Mesothelial cell of epicardium (in vitro differentiated cells): Measurements from ENCODE around the gene FIBCD1. TPM values are rescaled to one million over a fixed set of nuclear protein-coding genes. Genes with fewer than 3 reads are reported as not detected.

Experiments
- DNase-seq, 2 experiments: peaks; one replicate each; pipeline ENCODE4 v3.0.0; 2021; ENCODE audit warnings: low spot score in 2 of 2; ENCODE audit not compliant: unreplicated experiment in 2 of 2
- H3K27ac Mint-ChIP-seq: 2 replicates; pipeline ENCODE4 v1.8.0; 2021; ENCODE audit warnings: mixed read lengths
- H3K27me3 Mint-ChIP-seq: 2 replicates; pipeline ENCODE4 v1.8.0; 2021; ENCODE audit warnings: low read depth, mixed read lengths
- H3K36me3 Mint-ChIP-seq: 2 replicates; pipeline ENCODE4 v1.8.0; 2021; ENCODE audit warnings: mixed read lengths
- H3K4me1 Mint-ChIP-seq: 2 replicates; pipeline ENCODE4 v1.8.0; 2021; ENCODE audit warnings: mixed read lengths
- H3K4me3 Mint-ChIP-seq: 2 replicates; pipeline ENCODE4 v1.8.0; 2021; ENCODE audit warnings: mild to moderate bottlenecking, moderate library complexity, mixed read lengths
- H3K9me3 Mint-ChIP-seq: 2 replicates; pipeline ENCODE4 v1.8.0; 2021; ENCODE audit warnings: mixed read lengths
- total RNA-seq: library from RNA; stranded (reverse); gene quantifications from 3 replicates; pipeline ENCODE4 v1.2.1, GENCODE V29; 2021
- TF ChIP-seq, protein P1 (sequence below): fragments of 200-600 bp; sonication (generic); IDR thresholded peaks from one replicate; pipeline ENCODE4 v1.5.0; 2021; ENCODE audit warnings: antibody characterized with exemption; ENCODE audit not compliant: unreplicated experiment

The FIBCD1 gene
- total RNA-seq, 1 donor from 2014 or later, result 2.2 TPM

DNA sequence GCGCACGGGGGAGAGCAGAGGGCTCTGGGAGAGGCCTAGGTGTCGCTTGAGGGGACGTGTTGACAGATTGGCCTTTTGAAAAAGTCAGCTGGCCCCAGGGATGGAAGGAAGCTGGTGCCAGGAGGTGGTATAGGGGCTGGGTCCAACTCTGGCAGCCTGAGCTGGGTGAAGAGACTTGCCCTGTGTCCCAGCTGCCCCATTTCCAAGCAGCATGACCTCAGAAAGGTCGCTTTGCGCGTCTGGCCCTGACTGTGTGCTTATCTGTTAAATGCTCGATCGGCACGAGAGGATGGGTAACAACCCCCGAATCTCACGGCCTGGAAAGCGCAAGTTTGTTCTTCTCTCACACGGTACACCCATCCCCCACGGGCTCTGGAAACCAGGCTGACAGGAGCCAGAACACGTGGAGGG lies 38.8 kb upstream of the FIBCD1 start:
- H3K4me3 Mint-ChIP-seq, result no peak overlapping the region
- TF ChIP-seq, protein P1, sequence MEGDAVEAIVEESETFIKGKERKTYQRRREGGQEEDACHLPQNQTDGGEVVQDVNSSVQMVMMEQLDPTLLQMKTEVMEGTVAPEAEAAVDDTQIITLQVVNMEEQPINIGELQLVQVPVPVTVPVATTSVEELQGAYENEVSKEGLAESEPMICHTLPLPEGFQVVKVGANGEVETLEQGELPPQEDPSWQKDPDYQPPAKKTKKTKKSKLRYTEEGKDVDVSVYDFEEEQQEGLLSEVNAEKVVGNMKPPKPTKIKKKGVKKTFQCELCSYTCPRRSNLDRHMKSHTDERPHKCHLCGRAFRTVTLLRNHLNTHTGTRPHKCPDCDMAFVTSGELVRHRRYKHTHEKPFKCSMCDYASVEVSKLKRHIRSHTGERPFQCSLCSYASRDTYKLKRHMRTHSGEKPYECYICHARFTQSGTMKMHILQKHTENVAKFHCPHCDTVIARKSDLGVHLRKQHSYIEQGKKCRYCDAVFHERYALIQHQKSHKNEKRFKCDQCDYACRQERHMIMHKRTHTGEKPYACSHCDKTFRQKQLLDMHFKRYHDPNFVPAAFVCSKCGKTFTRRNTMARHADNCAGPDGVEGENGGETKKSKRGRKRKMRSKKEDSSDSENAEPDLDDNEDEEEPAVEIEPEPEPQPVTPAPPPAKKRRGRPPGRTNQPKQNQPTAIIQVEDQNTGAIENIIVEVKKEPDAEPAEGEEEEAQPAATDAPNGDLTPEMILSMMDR, result no peak
- H3K9me3 Mint-ChIP-seq, result no peaks in the 10 kb centered on the region
- H3K27me3 Mint-ChIP-seq, result peaks cover 13% of the 10 kb centered on the region
- H3K27ac Mint-ChIP-seq, result no peak overlapping the region
- no peak for DNase-seq
- no peaks in the 10 kb centered on the region for H3K36me3 Mint-ChIP-seq
- H3K4me1 Mint-ChIP-seq, result no peaks in the 10 kb centered on the region

DNA sequence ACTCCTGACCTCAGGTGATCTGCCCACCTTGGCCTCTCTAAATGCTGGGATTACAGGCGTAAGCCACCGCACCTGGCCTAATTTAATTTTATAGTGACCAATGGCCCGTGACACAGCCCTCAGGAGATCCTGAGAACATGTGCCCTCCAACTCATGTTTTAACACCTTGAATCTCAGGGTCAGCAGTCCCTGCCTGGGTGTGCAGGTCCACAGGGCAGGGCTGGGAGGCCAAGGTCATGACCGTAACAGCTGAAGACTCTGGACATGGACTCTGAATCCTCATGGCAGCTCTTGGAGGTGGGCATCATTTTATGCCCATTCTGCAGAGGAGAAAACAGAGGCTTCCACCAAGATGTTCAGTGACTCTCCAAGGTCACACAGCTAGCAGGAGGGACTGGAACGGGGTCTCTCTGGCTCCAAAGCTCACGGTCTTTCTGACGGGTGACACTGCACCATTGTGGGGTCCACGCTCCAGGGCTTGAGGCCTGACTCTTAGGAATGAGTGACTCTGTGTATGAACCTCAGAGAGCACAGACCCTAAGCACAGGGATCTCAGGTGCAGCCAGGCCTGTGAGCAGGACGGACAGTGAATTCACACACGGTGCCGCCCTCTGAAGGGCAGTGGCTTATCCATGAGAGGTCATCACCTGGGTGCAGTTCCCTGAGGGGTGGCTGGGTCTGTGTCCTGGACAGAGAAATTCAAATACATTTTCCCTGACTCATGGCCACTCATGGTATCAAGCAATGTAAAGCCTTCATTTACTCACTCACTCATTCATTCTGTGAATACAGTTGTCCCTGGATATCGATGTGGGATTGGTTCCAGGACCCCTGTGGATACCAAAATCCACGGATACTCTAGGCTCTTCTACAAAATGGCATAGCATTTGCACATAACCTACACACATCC lies 37.1 kb upstream of the FIBCD1 start:
- Mint-ChIP-seq H3K27me3 (peaks cover 15% of the 10 kb centered on the region), H3K9me3 (no peaks in the 10 kb centered on the region), H3K4me3 (no peak overlapping the region), H3K27ac (no peak overlapping the region), H3K4me1 (no peaks in the 10 kb centered on the region), H3K36me3 (no peaks in the 10 kb centered on the region)
- TF ChIP-seq, protein P1, result no peak
- DNase-seq, result no peak

GRCh38 chr9:130975156-130975555 lies 36.1 kb upstream of the FIBCD1 start:
- TF ChIP-seq, protein P1, result no peak
- Mint-ChIP-seq H3K27me3 (peaks cover 15% of the 10 kb centered on the region), H3K4me1 (no peaks in the 10 kb centered on the region), H3K4me3 (no peak overlapping the region), H3K36me3 (no peaks in the 10 kb centered on the region), H3K27ac (no peak overlapping the region), H3K9me3 (no peaks in the 10 kb centered on the region)
- DNase-seq, result no peak

DNA sequence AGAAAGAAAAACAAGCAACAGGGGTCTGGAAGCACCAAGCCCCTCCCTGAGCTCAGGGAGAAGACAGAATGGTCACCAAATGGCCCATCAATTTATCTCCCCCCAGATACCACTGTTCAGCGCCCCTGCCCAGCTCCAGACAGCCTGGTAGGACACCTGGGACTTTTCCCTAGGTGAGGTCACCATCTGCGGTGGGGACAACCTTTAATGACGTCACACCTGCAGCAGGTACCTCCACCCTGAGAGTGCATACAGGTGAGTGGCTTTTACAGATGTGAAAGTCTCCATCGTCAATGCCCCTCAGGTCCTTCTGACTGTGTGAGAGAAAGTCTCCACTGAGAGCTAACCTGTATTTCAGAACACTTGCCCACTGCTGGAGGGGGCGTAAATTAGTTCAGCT lies 35.6 kb upstream of the FIBCD1 start:
- Mint-ChIP-seq H3K27ac (no peak overlapping the region), H3K9me3 (no peaks in the 10 kb centered on the region), H3K4me3 (no peak overlapping the region), H3K27me3 (peaks cover 15% of the 10 kb centered on the region), H3K4me1 (no peaks in the 10 kb centered on the region), H3K36me3 (no peaks in the 10 kb centered on the region)
- no peak for DNase-seq
- TF ChIP-seq, protein P1, result no peak

DNA sequence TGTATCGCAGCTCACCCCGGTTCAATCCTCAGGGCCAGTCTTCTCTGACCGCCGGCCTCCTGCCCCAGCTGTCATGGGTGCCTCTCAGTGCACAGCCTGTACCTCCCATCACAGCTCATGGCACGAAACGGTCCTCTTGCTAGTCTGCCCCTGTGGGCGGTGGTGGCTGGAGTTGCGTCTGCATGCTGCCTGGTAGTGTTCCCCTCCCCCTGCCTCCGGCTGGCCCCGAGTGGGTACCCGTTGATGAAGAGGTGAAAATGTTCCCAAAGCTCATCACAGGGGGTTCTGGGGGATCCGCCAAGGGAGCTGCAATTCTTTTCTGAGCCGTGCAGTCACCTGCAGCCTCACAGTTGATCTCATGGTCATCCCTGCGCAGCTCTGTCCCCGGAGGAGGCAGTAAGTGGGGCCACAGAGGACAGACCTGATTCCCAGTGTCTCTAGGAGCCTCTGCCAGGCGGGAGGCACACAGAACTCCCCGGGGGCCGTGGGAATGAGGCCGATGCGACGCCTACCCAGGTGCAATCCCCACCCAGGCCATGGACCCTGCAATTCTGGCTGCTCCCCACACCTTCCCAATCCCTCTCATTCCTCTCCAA lies 34.7 kb upstream of the FIBCD1 start:
- H3K27ac Mint-ChIP-seq, result no peak overlapping the region
- TF ChIP-seq, protein P1, result no peak
- no peak for DNase-seq
- no peak overlapping the region for H3K4me3 Mint-ChIP-seq
- no peaks in the 10 kb centered on the region for H3K9me3 Mint-ChIP-seq
- no peaks in the 10 kb centered on the region for H3K4me1 Mint-ChIP-seq
- no peaks in the 10 kb centered on the region for H3K36me3 Mint-ChIP-seq
- H3K27me3 Mint-ChIP-seq, result peaks cover 15% of the 10 kb centered on the region
